Stimulated activated CD4-positive, alpha-beta T cell treated with anti-CD3 and anti-CD28 coated beads, Interleukin-4, amount 100 ng/mL, for 24 hours (primary cell): ENCODE data around the gene IMPACT.

Source experiments
- DNase-seq: peaks from one replicate; pipeline ENCODE4 v3.0.0-alpha.2; 2020

Gene IMPACT

GRCh38 chr18:24485681-24486080, 59.2 kb downstream of the IMPACT start:
- DNase-seq, result no peak

- DNase-seq, result no peak
Measured at GRCh38 chr18:24486684-24487083, 60.2 kb downstream of the IMPACT start.

- DNase-seq, result peak; percentile 13
Measured at GRCh38 chr18:24488824-24489493, 62.5 kb downstream of the IMPACT start.

GRCh38 chr18:24490539-24490938, 64.1 kb downstream of the IMPACT start:
- DNase-seq, result no peak

- no peak for DNase-seq
Measured at GRCh38 chr18:24491927-24492834, 65.7 kb downstream of the IMPACT start.

GRCh38 chr18:24494586-24494985, 68.1 kb downstream of the IMPACT start:
- no peak for DNase-seq

- no peak for DNase-seq
Measured at GRCh38 chr18:24497031-24497754, 70.7 kb downstream of the IMPACT start.

GRCh38 chr18:24499814-24500213, 73.3 kb downstream of the IMPACT start:
- no peak for DNase-seq

GRCh38 chr18:24500217-24500616, 73.7 kb downstream of the IMPACT start:
- no peak for DNase-seq

GRCh38 chr18:24500766-24501165, 74.3 kb downstream of the IMPACT start:
- no peak for DNase-seq

- DNase-seq, result no peak
Measured at GRCh38 chr18:24502667-24503523, 76.4 kb downstream of the IMPACT start.
